Measurements from ENCODE around the gene CCSER1.

Gene CCSER1

GRCh38 chr4:90130076-90130475, 2.9 kb downstream of the CCSER1 start:
- no peak for DNase-seq

GRCh38 chr4:90137555-90137954, 10.4 kb downstream of the CCSER1 start:
- DNase-seq, result no peak

GRCh38 chr4:90142081-90142480, 14.9 kb downstream of the CCSER1 start:
- DNase-seq, result no peak

- DNase-seq, result no peak
Measured at GRCh38 chr4:90145319-90145718, 18.1 kb downstream of the CCSER1 start.

GRCh38 chr4:90146306-90146705, 19.1 kb downstream of the CCSER1 start:
- DNase-seq, result no peak

GRCh38 chr4:90148574-90149148, 21.5 kb downstream of the CCSER1 start:
- DNase-seq, result no peak

GRCh38 chr4:90152024-90152423, 24.8 kb downstream of the CCSER1 start:
- DNase-seq, result no peak

- no peak for DNase-seq
Measured at GRCh38 chr4:90159193-90159592, 32.0 kb downstream of the CCSER1 start.

GRCh38 chr4:90160044-90160443, 32.9 kb downstream of the CCSER1 start:
- no peak for DNase-seq

- no peak for DNase-seq
Measured at GRCh38 chr4:90162566-90162965, 35.4 kb downstream of the CCSER1 start.

- DNase-seq, result no peak
Measured at GRCh38 chr4:90163872-90164271, 36.7 kb downstream of the CCSER1 start.

GRCh38 chr4:90165883-90166282, 38.7 kb downstream of the CCSER1 start:
- no peak for DNase-seq

- DNase-seq, result no peak
Measured at GRCh38 chr4:90171491-90171890, 44.3 kb downstream of the CCSER1 start.

GRCh38 chr4:90174621-90175023, 47.4 kb downstream of the CCSER1 start:
- DNase-seq, result no peak

GRCh38 chr4:90181644-90182043, 54.5 kb downstream of the CCSER1 start:
- DNase-seq, result no peak

- no peak for DNase-seq
Measured at GRCh38 chr4:90183254-90183653, 56.1 kb downstream of the CCSER1 start.

- no peak for DNase-seq
Measured at GRCh38 chr4:90184560-90184959, 57.4 kb downstream of the CCSER1 start.

GRCh38 chr4:90185416-90185815, 58.2 kb downstream of the CCSER1 start:
- no peak for DNase-seq

- DNase-seq, result no peak
Measured at GRCh38 chr4:90186229-90186628, 59.0 kb downstream of the CCSER1 start.

- no peak for DNase-seq
Measured at GRCh38 chr4:90187148-90187884, 60.1 kb downstream of the CCSER1 start.

- no peak for DNase-seq
Measured at GRCh38 chr4:90189178-90189577, 62.0 kb downstream of the CCSER1 start.

GRCh38 chr4:90189946-90190345, 62.8 kb downstream of the CCSER1 start:
- no peak for DNase-seq

- no peak for DNase-seq
Measured at GRCh38 chr4:90190525-90190924, 63.3 kb downstream of the CCSER1 start.

GRCh38 chr4:90198086-90198847, 71.1 kb downstream of the CCSER1 start:
- no peak for DNase-seq

All from activated CD4-positive, alpha-beta T cell treated with anti-CD3 and anti-CD28 coated beads, Interleukin-2, Interleukin-6, amounts not matched to agents 100 ng/mL and 50 ng/mL, durations not matched to agents 16 hours and 8 hours (primary cell).